Heart right ventricle (tissue), 16 donors: ENCODE results near the gene C11orf86. TPM values are rescaled to one million over a fixed set of nuclear protein-coding genes. Genes with fewer than 3 reads are reported as not detected.

ENCODE experiments used
- ATAC-seq, 8 donors: fragments of 200-7000 bp; cut with Tn5 transposase; one replicate each; pipeline ENCODE4 v1.9.1; 2020; ENCODE audit warnings: mild to moderate bottlenecking in 8 of 8, moderate library complexity in 8 of 8, moderate number of reproducible peaks in 1 of 8
- DNase-seq, 2 donors: peaks; one replicate each; pipeline ENCODE4 v3.0.0-alpha.2; 2020
- H3K27ac ChIP-seq, 10 donors: fragments of 200-600 bp; sonication (generic) in 2 of 10; one replicate each; pipeline versions ENCODE4 v1.5.0 to v1.8.0; 2020 to 2022; ENCODE audit warnings: mild to moderate bottlenecking in 3 of 10
- H3K27me3 ChIP-seq, 7 donors: fragments of 200-600 bp; one replicate each; pipeline ENCODE4 v1.8.0; 2021 to 2022; ENCODE audit warnings: mild to moderate bottlenecking in 2 of 7
- H3K36me3 ChIP-seq, 9 donors: fragments of 200-600 bp; sonication (generic) in 1 of 9; one replicate each; pipeline versions ENCODE4 v1.5.0 to v1.8.0; 2020 to 2022; ENCODE audit warnings: mild to moderate bottlenecking in 2 of 9
- H3K4me1 ChIP-seq, 9 donors: fragments of 200-600 bp; sonication (generic) in 1 of 9; one replicate each; pipeline versions ENCODE4 v1.5.0 to v1.8.0; 2020 to 2022; ENCODE audit warnings: mild to moderate bottlenecking in 4 of 9
- H3K4me3 ChIP-seq, 10 donors: fragments of 200-600 bp; sonication (generic) in 2 of 10; one replicate each; pipeline versions ENCODE4 v1.5.0 to v1.8.0; 2020 to 2022; ENCODE audit warnings: mild to moderate bottlenecking in 7 of 10, moderate library complexity in 2 of 10
- H3K9me3 ChIP-seq, 11 donors: fragments of 200-600 bp in 10 of 11; sonication (generic) in 2 of 11; one replicate each; pipeline versions ENCODE4 v1.5.0 to v1.8.0; 2013 to 2022; ENCODE audit warnings: mild to moderate bottlenecking in 2 of 11, control low read depth in 1 of 11, moderate library complexity in 1 of 11
- CTCF ChIP-seq, 9 donors: fragments of 200-600 bp; sonication (generic) in 2 of 9; IDR thresholded peaks; one replicate each; pipeline versions ENCODE4 v1.5.0 to v1.8.0; 2021 to 2022; ENCODE audit warnings: antibody characterized with exemption in 9 of 9, mild to moderate bottlenecking in 5 of 9, moderate library complexity in 1 of 9
- WGBS, 2 donors: extraction: QIAGEN DNeasy Blood & Tissue Kit; methylation state at CpG; one replicate each; pipeline ENCODE4 v1.1.7; 2013; ENCODE audit warnings: inconsistent platforms in 1 of 2; 5-methylcytosine and 5-hydroxymethylcytosine counted together
- intact Hi-C, 10 donors: fragments of 100-400 bp; cut with DNase I; formaldehyde crosslinking; loops; one replicate each; pipeline versions ENCODE4 v1.11.1 to v1.14.2; 2022
- polyA plus RNA-seq, 2 donors: library from polyadenylated mRNA; stranded (reverse); fragments of 200-250 nt; gene quantifications; one replicate each; pipeline ENCODE4 v1.2.3, GENCODE V29; 2013
- total RNA-seq, 10 donors: library from RNA; stranded (reverse); fragmentation: NEBNext Ultra II Directional in 3 of 10; extraction: Animal tissue kit (Norgen Biotek cat#: 25700) in 3 of 10; gene quantifications; one replicate each; pipeline versions ENCODE4 v1.2.1 to v1.2.4, GENCODE V29; 2021 to 2023
- donor health status: Arrhythmogenic right ventricular cardiomyopathy.
- donor health status: ischemic (EF 13 %, LVEDD 7.1; RV severe dilation, severe dysfunction).
- donor health status: healthy with polysubstance abuse.
- donor health status: DM: no; HTN: yes; CAD: no.
- donor health status: DM: no; HTN: no; CAD: no.
- donor health status: ischemic (EF 25% LVEDD 6.9; RV normal size, moderate dysfunction).
- donor health status: ischemic (EF 25% LVEDD 5.7; RV mildly dilated, moderate dysfunction).
- donor health status: healthy.
- donor health status: DM: yes; HTN: yes; CAD: no.
- donor health status: Ischemic cardiomyopathy.
- donor health status: ischemic (EF 35%, LVEDD 5.7; RV mildly dilated, moderate dysfunction).
- donor health status: nonischemic (EF 11% LVEDD 7.7; RV severe dilation, severe dysfunction).
- donor health status: DM: yes; HTN: yes; CAD: no.
- donor health status: PGD.
- donor health status: ischemic (EF 29% LVEDD 5.4; RV normal size, mild dysfunction).
- donor health status: nonischemic (EF 23%, LVEDD 6.1; RV moderate dilation, normal function).

C11orf86 gene
- total and polyA plus RNA-seq, 12 donors: not detected

DNA sequence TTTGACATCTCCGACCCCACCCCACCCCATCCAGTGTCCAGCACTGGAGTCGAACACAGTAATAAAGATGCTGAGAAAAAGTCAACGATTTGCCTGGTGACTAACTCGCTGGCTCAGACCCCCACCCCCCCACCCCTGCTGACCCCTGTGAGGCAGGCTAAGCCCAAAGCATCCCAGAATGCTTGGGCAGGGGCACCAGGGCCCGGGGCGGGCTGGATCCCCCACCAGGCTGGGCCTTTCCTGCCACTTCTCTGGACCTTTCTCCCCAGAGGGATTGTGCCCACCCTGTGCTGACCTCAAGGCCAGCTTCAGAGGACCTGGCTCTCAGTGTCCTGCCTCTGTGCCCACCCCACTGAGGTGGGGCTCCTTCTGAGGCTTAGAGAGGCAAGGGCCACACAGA lies 1.8 kb downstream of the C11orf86 start:
- DNase-seq: no peak
- 88 to 89% methylated on average over 6 of the region's 6 CpGs for WGBS, 2 donors
- Histone ChIP-seq H3K4me1 (peaks cover 0 to 9% (median 8%) of the 10 kb centered on the region in 9 donors), H3K4me3 (no peak overlapping the region), H3K27ac (no peak overlapping the region), H3K9me3 (peaks cover 0 to 16% (median 5%) of the 10 kb centered on the region in 11 donors), H3K27me3 (no peaks in the 10 kb centered on the region), H3K36me3 (no peaks in the 10 kb centered on the region)
- ATAC-seq: no peak
- intact Hi-C loops: no loop called here
- TF ChIP-seq CTCF (IDR thresholded peaks at IDR 0.05): no peak

GRCh38 chr11:66978229-66978628 lies 3.1 kb downstream of the C11orf86 start:
- ATAC-seq: no peak
- no peak for DNase-seq
- Histone ChIP-seq H3K9me3 (peaks cover 0 to 16% (median 5%) of the 10 kb centered on the region in 11 donors), H3K4me3 (no peak overlapping the region), H3K36me3 (no peaks in the 10 kb centered on the region), H3K4me1 (peaks cover 0 to 15% (median 11%) of the 10 kb centered on the region in 9 donors), H3K27me3 (no peaks in the 10 kb centered on the region), H3K27ac (no peak overlapping the region)
- intact Hi-C loops: no loop called here
- WGBS, 2 donors: 95 to 98% methylated on average over 2 of the region's 2 CpGs
- TF ChIP-seq CTCF (IDR thresholded peaks at IDR 0.05): no peak

DNA sequence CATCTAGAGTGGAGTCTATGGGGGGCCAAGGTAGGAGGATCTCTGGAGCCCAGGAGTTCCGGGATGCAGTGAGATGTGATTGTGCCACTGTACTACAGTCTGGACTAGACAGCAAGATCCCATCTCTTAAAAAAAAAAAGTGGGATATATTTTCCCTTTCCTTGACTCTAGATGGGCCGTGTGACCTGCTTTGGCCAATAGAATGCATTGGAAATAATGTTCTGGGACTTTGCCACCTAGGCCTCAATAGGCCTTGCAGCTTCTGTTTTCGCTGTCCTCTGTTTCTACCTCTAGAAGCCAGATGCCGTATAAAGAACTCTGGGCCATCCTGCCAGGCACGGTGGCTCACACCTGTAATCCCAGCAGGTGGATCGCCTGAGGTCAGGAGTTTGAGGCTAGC lies 3.6 kb downstream of the C11orf86 start:
- no peak for ATAC-seq
- 98 to 99% methylated on average over 6 of the region's 6 CpGs for WGBS, 2 donors
- Histone ChIP-seq H3K36me3 (no peaks in the 10 kb centered on the region), H3K4me3 (no peak overlapping the region), H3K9me3 (peaks cover 0 to 16% (median 5%) of the 10 kb centered on the region in 11 donors), H3K27me3 (no peaks in the 10 kb centered on the region), H3K4me1 (peaks cover 0 to 16% (median 11%) of the 10 kb centered on the region in 9 donors), H3K27ac (no peak overlapping the region)
- DNase-seq: no peak
- TF ChIP-seq CTCF (IDR thresholded peaks at IDR 0.05): no peak
- intact Hi-C loops: no loop called here

DNA sequence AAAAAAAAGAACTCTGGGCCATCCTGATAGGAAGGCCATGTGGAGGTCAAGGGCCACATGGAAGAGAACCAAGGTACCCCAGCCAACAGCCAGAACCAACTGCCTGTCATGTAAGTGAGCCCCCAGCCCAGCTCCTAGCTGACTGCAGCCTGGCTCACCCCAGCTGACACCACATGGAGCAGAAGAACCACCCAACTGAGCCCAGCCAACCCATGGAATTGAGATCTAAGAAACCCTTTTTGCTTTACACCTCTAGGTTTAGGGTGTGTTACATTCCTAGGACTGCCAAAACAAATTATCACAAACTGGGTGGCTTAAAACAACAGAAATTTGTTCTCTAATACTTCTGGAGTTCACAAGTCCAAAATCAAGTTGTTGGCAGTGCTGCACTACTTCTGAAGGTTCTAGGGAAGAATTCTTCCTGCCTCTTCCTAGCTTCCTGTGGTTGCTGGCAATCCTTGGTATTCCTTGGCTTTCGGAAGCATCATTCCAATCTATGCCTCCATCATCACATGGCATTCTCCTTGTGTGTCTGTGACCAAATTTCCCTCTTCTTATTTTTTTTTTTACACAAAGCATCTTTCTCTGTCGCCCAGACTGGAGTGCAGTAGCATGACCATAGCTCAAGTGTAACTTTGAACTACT lies 4.4 kb downstream of the C11orf86 start:
- Histone ChIP-seq H3K9me3 (peaks cover 0 to 16% (median 5%) of the 10 kb centered on the region in 11 donors), H3K4me3 (no peak overlapping the region), H3K27me3 (no peaks in the 10 kb centered on the region), H3K36me3 (no peaks in the 10 kb centered on the region), H3K27ac (no peak overlapping the region), H3K4me1 (peaks cover 0 to 24% (median 12%) of the 10 kb centered on the region in 9 donors)
- TF ChIP-seq CTCF (IDR thresholded peaks at IDR 0.05): no peak
- DNase-seq: no peak
- intact Hi-C loops: no loop called here
- 90 to 94% methylated on average over 2 of the region's 2 CpGs for WGBS, 2 donors
- no peak for ATAC-seq
